ENCODE measurements around the gene SLC27A5. TPM values are rescaled to one million over a fixed set of nuclear protein-coding genes. Genes with fewer than 3 reads are reported as not detected.

SLC27A5 gene
- total and polyA plus RNA-seq, 2 of the 13 experiments (the other 11 are each of a cell fraction or from before 2014, with no cell fraction given): 30.3 to 40.2 TPM

- H2AFZ ChIP-seq (ENCODE audit: low read length): no peak overlapping the region
- no peaks in the 10 kb centered on the region for H4K20me1 ChIP-seq (ENCODE audit: insufficient read depth, low read length)
- no peaks in the 10 kb centered on the region for H3K27me3 ChIP-seq (ENCODE audit: control insufficient read depth in 1 of 2, insufficient read depth in 2 of 2, low read length in 2 of 2)
- 3% methylated on average over 7 of the region's 76 CpGs for WGBS (ENCODE audit: low lambda C conversion rate)
- FAIRE-seq: no peak
- peak overlapping the region; percentile 71 to 84 (median 84) for H3K4me3 ChIP-seq (replicated peaks in 1 of 3; ENCODE audit: insufficient read depth in 1 of 3, low read depth in 2 of 3, low read length in 3 of 3)
- H3K36me3 ChIP-seq (replicated peaks in 1 of 2; ENCODE audit: control insufficient read depth in 1 of 2, insufficient read depth in 2 of 2, low read length in 2 of 2): peaks cover 8 to 9% of the 10 kb centered on the region in 2 experiments; a peak in 4 of 5 replicates
- no TSS peak for BruUV-seq (replicated peaks)
- intact Hi-C loops (cut with micrococcal nuclease; ENCODE audit: unreplicated experiment) (no loop called here), in situ Hi-C loops (cut with HindIII; ENCODE audit: extremely low pct_ligation_motif_present, low pct_unique_long_range_greater_than_20kb) (no loop called here)
- peak overlapping the region; percentile 96 for H3K27ac ChIP-seq (ENCODE audit: extremely low read length, insufficient read depth, low read length)
- peak; percentile 66 for ATAC-seq
- peaks cover 34% of the 10 kb centered on the region for H3K4me1 ChIP-seq (ENCODE audit: insufficient read depth, low read length)
- no peaks in the 10 kb centered on the region for H3K9me3 ChIP-seq (ENCODE audit: low read length)
- ChIA-PET POLR2A (interaction anchor here (1.0 to 3.9 kb wide), 14 partner anchors 8 to 196 kb away, joined by 3 to 42 read pairs (median 8); partner anchors contain the start of genes MZF1, SLC27A5, TRIM28 and ZBTB45), CTCF (ENCODE audit: low intra/inter-chr PET ratio, low total read pairs) (no interaction called here)
- H3K4me2 ChIP-seq (ENCODE audit: low read depth, low read length): peak overlapping the region; percentile 95
- DNase-seq (ENCODE audit: low spot score): peak; percentile 95
- H3K79me2 ChIP-seq (ENCODE audit: insufficient read depth, low read length): peaks cover 33% of the 10 kb centered on the region
- peak overlapping the region; percentile 98 for H3K9ac ChIP-seq (ENCODE audit: insufficient read depth, low read depth, low read length)
- TF ChIP-seq GPN1 (CRISPR knock-in tag; IDR thresholded peaks at IDR 0.05; ENCODE audit: borderline replicate concordance) (no peak), NCOR1 (IDR thresholded peaks at IDR 0.05; ENCODE audit: borderline replicate concordance, low read length) (no peak), ZNF318 (CRISPR knock-in tag; IDR thresholded peaks at IDR 0.05) (no peak), CCAR2 (optimal IDR thresholded peaks at IDR 0.05; ENCODE audit: low read depth, low read length) (no peak), ZNF343 (CRISPR knock-in tag; IDR thresholded peaks at IDR 0.05) (peak; percentile 72; the same call in 1 of the 2 replicates), ONECUT2 (CRISPR knock-in tag; IDR thresholded peaks at IDR 0.05) (no peak), XRCC5 (optimal IDR thresholded peaks at IDR 0.05; ENCODE audit: low read length) (no peak), ZNF639 (CRISPR knock-in tag; conservative IDR thresholded peaks at IDR 0.05) (peak; percentile 63; the same call in 1 of the 2 replicates), HMGXB3 (CRISPR knock-in tag; IDR thresholded peaks at IDR 0.05; ENCODE audit: borderline replicate concordance) (peak; percentile 15; the same call in 1 of the 2 replicates)
Observed at GRCh38 chr19:58558623-58559274, 47.0 kb upstream of the SLC27A5 start.

Data from HepG2 (cell line).